Mucosa of gallbladder (tissue), 1 donor: ENCODE measurements around the gene PPIE. TPM values are rescaled to one million over a fixed set of nuclear protein-coding genes. Genes with fewer than 3 reads are reported as not detected.

Source experiments
- DNase-seq: peaks from one replicate; pipeline ENCODE4 v3.0.0-alpha.2; 2020; ENCODE audit warnings: low spot score
- total RNA-seq: library from RNA; stranded (reverse); gene quantifications from one replicate; pipeline ENCODE4 v1.2.1, GENCODE V29; 2021
- donor health status: DM: no; HTN: no; CAD: no.

PPIE gene
- total RNA-seq, 1 donor from 2014 or later, result 39.3 TPM

- DNase-seq, result no peak
Measured at GRCh38 chr1:39805385-39805784, 66.7 kb downstream of the PPIE start.

DNA sequence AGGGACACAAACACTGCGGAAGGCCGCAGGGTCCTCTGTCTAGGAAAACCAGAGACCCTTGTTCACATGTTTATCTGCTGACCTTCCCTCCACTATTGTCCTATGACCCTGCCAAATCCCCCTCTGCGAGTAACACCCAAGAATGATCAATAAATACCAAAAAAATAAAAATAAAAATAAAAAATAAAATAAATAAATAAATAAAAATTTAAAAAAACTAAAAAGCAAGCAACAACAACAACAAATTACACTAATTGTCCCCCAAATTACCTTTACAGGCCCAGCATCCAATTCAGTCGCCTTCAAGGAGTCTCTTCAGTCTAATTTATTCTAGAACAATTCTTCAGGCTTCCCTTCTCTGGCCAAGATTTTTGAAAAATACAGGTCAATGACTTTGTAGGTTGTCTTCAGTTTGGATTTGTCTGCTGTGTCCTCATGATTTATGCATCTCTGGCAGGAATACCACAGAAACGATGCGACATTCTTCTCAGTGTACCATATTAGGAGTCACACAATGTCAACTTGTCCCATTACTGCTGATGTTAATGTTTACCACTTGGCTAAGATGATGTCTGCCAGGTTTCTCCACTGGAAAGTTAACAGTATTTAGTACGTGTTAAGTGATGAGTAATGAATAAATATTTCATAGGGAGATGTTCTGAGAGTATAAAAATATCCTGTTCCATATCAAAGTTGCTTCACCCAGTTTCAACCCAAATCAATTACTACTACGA, 70.3 kb downstream of the PPIE start:
- no peak for DNase-seq

DNA sequence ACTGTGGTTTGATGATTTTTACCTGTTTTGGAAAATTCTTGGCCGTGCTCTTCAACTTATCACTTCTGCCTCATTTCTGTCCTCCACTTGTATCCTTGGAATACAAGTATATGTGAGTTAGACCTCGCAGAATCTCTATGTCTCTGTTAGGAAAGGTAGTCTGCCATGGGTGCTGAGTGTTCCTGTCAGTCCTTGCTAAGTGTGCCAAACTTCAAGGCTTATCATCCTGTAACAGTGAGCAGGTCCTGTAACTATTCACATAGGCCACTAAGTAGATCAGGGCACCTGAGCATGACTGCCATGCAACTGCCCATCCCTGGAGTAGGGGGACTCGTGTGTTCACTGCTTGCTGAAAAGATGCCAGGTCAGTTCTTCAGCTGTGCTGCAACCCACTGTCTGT, 74.2 kb downstream of the PPIE start:
- DNase-seq, result no peak

Other genes with a start within 250 kb of the PPIE start
- 4.1 TPM for gene BMP8A, start 247.2 kb upstream of the PPIE start, total RNA-seq
- gene PABPC4, start 162.1 kb upstream of the PPIE start, total RNA-seq, result 211 TPM
- gene HEYL, start 99.2 kb upstream of the PPIE start, total RNA-seq, result 8.5 TPM
- gene NT5C1A, start 66.8 kb upstream of the PPIE start, total RNA-seq, result 2.9 TPM
- gene HPCAL4, start 47.4 kb upstream of the PPIE start, total RNA-seq, result 0.20 TPM
- gene OXCT2, start 32.5 kb downstream of the PPIE start, total RNA-seq, result 0.95 TPM
- 1.8 TPM for gene BMP8B, start 50.0 kb downstream of the PPIE start, total RNA-seq
- 13.4 TPM for gene TRIT1, start 144.6 kb downstream of the PPIE start, total RNA-seq
- gene MYCL, start 163.0 kb downstream of the PPIE start, total RNA-seq, result 4.4 TPM
- gene MFSD2A, start 216.3 kb downstream of the PPIE start, total RNA-seq, result 3.3 TPM